ENCODE measurements around the gene SLC2A9.

DNA sequence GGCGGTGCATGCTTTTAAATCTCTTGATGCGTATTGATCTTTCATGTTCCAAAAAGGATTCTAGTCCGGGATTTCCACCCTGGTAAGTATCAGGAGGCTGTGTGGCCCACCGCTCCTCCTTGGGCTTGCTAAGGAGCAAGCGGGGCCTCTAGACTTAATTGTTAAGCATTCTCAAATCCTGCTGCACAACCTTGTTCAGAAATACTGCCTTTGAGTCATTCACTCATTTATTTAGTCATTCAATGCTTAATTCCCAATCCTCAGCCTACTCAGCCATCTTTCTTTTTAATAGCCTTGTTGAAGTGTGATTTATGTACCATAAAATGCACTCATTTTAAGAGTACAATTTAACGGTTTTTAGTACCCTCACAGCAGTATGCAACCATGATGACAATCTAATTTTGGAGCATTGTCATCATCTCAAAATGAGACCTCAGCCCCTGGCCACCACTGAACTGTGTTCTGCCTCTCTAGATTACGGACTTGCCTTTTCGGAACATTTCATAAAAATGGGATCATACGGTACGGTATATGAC is 15.6 kb upstream of the SLC2A9 start:
- TF ChIP-seq ZFP3 (CRISPR knock-in tag; IDR thresholded peaks at IDR 0.05) (no peak), ISL1 (CRISPR knock-in tag; IDR thresholded peaks at IDR 0.05) (no peak)
